GM18873 (cell line): ENCODE measurements around the gene KRT3.
"Not testable (repeated sequence)": the region's sequence is repeated elsewhere in the genome, so short reads cannot be mapped to it uniquely, and the experiment has no call there.

ENCODE experiments used
- ATAC-seq: cut with Tn5 transposase; IDR thresholded peaks from one replicate; pipeline ENCODE4 v1.9.1; 2021; ENCODE audit warnings: mild to moderate bottlenecking, moderate library complexity, moderate number of reproducible peaks; ENCODE audit not compliant: unreplicated experiment, low FRiP score

KRT3 gene

GRCh38 chr12:52799505-52800211 lies 3.7 kb upstream of the KRT3 start:
- ATAC-seq = no peak

- no peak for ATAC-seq
Observed at GRCh38 chr12:52798671-52799504, 3.0 kb upstream of the KRT3 start.

GRCh38 chr12:52798003-52798670 lies 2.2 kb upstream of the KRT3 start:
- no peak for ATAC-seq

GRCh38 chr12:52797529-52797894 lies 1.6 kb upstream of the KRT3 start:
- ATAC-seq = no peak

- ATAC-seq = no peak
Observed at GRCh38 chr12:52796839-52797528, 1.1 kb upstream of the KRT3 start.

- no peak for ATAC-seq
Observed at GRCh38 chr12:52796429-52796794, 495 bp upstream of the KRT3 start.

- ATAC-seq = not testable (repeated sequence)
Observed at GRCh38 chr12:52795332-52795674, 614 bp downstream of the KRT3 start.

GRCh38 chr12:52794479-52795331 lies 1.2 kb downstream of the KRT3 start:
- ATAC-seq = no peak

- ATAC-seq = no peak
Observed at GRCh38 chr12:52792185-52793029, 3.5 kb downstream of the KRT3 start.

- ATAC-seq = no peak
Observed at GRCh38 chr12:52791271-52792184, 4.4 kb downstream of the KRT3 start.

GRCh38 chr12:52790427-52791270 lies 5.3 kb downstream of the KRT3 start:
- ATAC-seq = no peak

GRCh38 chr12:52789637-52790426 lies 6.1 kb downstream of the KRT3 start:
- no peak for ATAC-seq

- ATAC-seq = no peak
Observed at GRCh38 chr12:52788876-52789636, 6.9 kb downstream of the KRT3 start.

- no peak for ATAC-seq
Observed at GRCh38 chr12:52788192-52788875, 7.6 kb downstream of the KRT3 start.
